GM23338 (cell line): ENCODE results near the gene CD300A.

ENCODE experiments used
- CREB1 ChIP-seq: fragments of 250-450 bp; sonication (Bioruptor Pico); IDR thresholded peaks from 2 replicates; pipeline ENCODE4 v1.5.0; 2020; ENCODE audit warnings: low read depth, mild to moderate bottlenecking, moderate library complexity
- EZH2 ChIP-seq: fragments of 200-600 bp; sonication (generic); IDR thresholded peaks from one replicate; pipeline ENCODE4 v1.8.0; 2017; ENCODE audit warnings: antibody characterized with exemption, mild to moderate bottlenecking, low read depth; ENCODE audit not compliant: unreplicated experiment
- EZH2phosphoT487 ChIP-seq: fragments of 200-600 bp; sonication (generic); IDR thresholded peaks from one replicate; pipeline ENCODE4 v1.8.1; 2018; ENCODE audit warnings: antibody characterized with exemption; ENCODE audit not compliant: unreplicated experiment
- JUNB ChIP-seq: IDR thresholded peaks from one replicate; pipeline ENCODE4 v1.6.1; 2016; ENCODE audit warnings: antibody characterized with exemption; ENCODE audit not compliant: unreplicated experiment
- NANOG ChIP-seq: IDR thresholded peaks from 2 replicates; pipeline ENCODE4 v1.6.1; 2016; ENCODE audit warnings: antibody characterized with exemption, borderline replicate concordance
- POLR2AphosphoS5 ChIP-seq: IDR thresholded peaks from 2 replicates; pipeline ENCODE4 v1.6.1; 2016; ENCODE audit warnings: antibody characterized with exemption, low read depth
- STAT1 ChIP-seq: IDR thresholded peaks from one replicate; pipeline ENCODE4 v1.6.1; 2016; ENCODE audit warnings: antibody characterized with exemption; ENCODE audit not compliant: unreplicated experiment
- ZNF331 ChIP-seq: fragments of 250-450 bp; sonication (Bioruptor Pico); IDR thresholded peaks from 2 replicates; pipeline ENCODE4 v1.5.0; 2020; ENCODE audit warnings: low read depth, mild to moderate bottlenecking, moderate library complexity
- TF ChIP-seq, protein P1 (sequence below), 2 experiments: fragments of 200-600 bp in 1 of 2; sonication (generic) in 1 of 2; conservative IDR thresholded peaks; 2 replicates each; pipeline versions ENCODE4 v1.5.1 to v1.6.1; 2016 to 2017; ENCODE audit warnings: antibody characterized with exemption in 2 of 2, low read depth in 2 of 2, mild to moderate bottlenecking in 2 of 2, moderate library complexity in 1 of 2
- TF ChIP-seq, protein P2 (sequence below): IDR thresholded peaks from 2 replicates; pipeline ENCODE4 v1.6.1; 2016; ENCODE audit warnings: antibody characterized with exemption
- TF ChIP-seq, protein P3 (sequence below): IDR thresholded peaks from one replicate; pipeline ENCODE4 v1.6.1; 2018; ENCODE audit warnings: antibody characterized with exemption; ENCODE audit not compliant: unreplicated experiment
- TF ChIP-seq, protein P4 (sequence below): fragments of 250-450 bp; sonication (Bioruptor Pico); IDR thresholded peaks from 2 replicates; pipeline ENCODE4 v1.5.0; 2020; ENCODE audit warnings: mild to moderate bottlenecking, moderate library complexity

DNA sequence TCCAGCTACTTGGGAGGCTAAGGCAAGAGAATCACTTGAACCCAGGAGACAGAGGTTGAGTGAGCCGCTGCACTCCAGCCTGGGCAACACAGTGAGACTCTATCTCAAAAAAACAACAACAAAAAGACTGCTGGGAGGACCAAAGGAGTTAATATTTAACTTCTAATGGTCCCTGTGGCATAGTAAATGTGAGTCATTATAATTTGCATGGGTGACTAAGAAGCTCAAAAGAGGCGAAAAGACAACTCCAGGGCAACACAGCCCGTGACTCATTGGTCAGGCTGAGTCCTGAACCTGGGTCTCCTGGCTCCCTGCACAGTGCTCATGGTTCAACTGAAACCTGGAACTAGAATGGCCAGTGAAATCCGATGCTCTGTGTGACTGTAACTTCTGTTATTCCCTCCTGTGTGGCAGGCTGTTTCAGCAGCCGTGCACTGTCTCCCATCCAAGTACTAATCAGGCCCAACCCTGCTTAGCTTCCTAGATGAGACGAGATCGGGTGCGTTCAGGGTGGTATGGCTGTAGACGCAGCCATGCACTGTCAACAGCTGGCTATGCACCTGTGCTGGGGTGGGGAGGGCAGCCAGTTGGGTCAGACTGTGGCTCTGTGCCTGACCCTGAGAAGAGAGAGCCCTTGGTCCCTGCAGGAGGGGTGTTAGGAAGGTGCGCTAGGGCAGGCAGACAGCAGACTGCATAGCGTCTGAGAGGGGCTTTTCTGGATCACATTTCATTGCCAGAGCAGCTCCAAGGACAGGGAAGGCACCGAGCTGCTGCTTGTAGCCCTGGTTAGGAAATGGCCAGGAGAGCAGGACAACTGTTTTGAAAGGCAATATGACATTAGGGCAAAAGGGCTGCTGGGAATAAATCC is 49.0 kb upstream of the CD300A start:
- TF ChIP-seq, protein P1, sequence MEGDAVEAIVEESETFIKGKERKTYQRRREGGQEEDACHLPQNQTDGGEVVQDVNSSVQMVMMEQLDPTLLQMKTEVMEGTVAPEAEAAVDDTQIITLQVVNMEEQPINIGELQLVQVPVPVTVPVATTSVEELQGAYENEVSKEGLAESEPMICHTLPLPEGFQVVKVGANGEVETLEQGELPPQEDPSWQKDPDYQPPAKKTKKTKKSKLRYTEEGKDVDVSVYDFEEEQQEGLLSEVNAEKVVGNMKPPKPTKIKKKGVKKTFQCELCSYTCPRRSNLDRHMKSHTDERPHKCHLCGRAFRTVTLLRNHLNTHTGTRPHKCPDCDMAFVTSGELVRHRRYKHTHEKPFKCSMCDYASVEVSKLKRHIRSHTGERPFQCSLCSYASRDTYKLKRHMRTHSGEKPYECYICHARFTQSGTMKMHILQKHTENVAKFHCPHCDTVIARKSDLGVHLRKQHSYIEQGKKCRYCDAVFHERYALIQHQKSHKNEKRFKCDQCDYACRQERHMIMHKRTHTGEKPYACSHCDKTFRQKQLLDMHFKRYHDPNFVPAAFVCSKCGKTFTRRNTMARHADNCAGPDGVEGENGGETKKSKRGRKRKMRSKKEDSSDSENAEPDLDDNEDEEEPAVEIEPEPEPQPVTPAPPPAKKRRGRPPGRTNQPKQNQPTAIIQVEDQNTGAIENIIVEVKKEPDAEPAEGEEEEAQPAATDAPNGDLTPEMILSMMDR (conservative IDR thresholded peaks at IDR 0.05; ENCODE audit: low read depth in 2 of 2) = no peak
- no peak for TF ChIP-seq EZH2
- no peak for TF ChIP-seq POLR2AphosphoS5
- TF ChIP-seq NANOG = no peak
- no peak for TF ChIP-seq CREB1
- TF ChIP-seq, protein P2, sequence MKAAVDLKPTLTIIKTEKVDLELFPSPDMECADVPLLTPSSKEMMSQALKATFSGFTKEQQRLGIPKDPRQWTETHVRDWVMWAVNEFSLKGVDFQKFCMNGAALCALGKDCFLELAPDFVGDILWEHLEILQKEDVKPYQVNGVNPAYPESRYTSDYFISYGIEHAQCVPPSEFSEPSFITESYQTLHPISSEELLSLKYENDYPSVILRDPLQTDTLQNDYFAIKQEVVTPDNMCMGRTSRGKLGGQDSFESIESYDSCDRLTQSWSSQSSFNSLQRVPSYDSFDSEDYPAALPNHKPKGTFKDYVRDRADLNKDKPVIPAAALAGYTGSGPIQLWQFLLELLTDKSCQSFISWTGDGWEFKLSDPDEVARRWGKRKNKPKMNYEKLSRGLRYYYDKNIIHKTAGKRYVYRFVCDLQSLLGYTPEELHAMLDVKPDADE = no peak
- no peak for TF ChIP-seq JUNB
- TF ChIP-seq, protein P3, sequence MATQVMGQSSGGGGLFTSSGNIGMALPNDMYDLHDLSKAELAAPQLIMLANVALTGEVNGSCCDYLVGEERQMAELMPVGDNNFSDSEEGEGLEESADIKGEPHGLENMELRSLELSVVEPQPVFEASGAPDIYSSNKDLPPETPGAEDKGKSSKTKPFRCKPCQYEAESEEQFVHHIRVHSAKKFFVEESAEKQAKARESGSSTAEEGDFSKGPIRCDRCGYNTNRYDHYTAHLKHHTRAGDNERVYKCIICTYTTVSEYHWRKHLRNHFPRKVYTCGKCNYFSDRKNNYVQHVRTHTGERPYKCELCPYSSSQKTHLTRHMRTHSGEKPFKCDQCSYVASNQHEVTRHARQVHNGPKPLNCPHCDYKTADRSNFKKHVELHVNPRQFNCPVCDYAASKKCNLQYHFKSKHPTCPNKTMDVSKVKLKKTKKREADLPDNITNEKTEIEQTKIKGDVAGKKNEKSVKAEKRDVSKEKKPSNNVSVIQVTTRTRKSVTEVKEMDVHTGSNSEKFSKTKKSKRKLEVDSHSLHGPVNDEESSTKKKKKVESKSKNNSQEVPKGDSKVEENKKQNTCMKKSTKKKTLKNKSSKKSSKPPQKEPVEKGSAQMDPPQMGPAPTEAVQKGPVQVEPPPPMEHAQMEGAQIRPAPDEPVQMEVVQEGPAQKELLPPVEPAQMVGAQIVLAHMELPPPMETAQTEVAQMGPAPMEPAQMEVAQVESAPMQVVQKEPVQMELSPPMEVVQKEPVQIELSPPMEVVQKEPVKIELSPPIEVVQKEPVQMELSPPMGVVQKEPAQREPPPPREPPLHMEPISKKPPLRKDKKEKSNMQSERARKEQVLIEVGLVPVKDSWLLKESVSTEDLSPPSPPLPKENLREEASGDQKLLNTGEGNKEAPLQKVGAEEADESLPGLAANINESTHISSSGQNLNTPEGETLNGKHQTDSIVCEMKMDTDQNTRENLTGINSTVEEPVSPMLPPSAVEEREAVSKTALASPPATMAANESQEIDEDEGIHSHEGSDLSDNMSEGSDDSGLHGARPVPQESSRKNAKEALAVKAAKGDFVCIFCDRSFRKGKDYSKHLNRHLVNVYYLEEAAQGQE = no peak
- no peak for TF ChIP-seq EZH2phosphoT487
- TF ChIP-seq, protein P4, sequence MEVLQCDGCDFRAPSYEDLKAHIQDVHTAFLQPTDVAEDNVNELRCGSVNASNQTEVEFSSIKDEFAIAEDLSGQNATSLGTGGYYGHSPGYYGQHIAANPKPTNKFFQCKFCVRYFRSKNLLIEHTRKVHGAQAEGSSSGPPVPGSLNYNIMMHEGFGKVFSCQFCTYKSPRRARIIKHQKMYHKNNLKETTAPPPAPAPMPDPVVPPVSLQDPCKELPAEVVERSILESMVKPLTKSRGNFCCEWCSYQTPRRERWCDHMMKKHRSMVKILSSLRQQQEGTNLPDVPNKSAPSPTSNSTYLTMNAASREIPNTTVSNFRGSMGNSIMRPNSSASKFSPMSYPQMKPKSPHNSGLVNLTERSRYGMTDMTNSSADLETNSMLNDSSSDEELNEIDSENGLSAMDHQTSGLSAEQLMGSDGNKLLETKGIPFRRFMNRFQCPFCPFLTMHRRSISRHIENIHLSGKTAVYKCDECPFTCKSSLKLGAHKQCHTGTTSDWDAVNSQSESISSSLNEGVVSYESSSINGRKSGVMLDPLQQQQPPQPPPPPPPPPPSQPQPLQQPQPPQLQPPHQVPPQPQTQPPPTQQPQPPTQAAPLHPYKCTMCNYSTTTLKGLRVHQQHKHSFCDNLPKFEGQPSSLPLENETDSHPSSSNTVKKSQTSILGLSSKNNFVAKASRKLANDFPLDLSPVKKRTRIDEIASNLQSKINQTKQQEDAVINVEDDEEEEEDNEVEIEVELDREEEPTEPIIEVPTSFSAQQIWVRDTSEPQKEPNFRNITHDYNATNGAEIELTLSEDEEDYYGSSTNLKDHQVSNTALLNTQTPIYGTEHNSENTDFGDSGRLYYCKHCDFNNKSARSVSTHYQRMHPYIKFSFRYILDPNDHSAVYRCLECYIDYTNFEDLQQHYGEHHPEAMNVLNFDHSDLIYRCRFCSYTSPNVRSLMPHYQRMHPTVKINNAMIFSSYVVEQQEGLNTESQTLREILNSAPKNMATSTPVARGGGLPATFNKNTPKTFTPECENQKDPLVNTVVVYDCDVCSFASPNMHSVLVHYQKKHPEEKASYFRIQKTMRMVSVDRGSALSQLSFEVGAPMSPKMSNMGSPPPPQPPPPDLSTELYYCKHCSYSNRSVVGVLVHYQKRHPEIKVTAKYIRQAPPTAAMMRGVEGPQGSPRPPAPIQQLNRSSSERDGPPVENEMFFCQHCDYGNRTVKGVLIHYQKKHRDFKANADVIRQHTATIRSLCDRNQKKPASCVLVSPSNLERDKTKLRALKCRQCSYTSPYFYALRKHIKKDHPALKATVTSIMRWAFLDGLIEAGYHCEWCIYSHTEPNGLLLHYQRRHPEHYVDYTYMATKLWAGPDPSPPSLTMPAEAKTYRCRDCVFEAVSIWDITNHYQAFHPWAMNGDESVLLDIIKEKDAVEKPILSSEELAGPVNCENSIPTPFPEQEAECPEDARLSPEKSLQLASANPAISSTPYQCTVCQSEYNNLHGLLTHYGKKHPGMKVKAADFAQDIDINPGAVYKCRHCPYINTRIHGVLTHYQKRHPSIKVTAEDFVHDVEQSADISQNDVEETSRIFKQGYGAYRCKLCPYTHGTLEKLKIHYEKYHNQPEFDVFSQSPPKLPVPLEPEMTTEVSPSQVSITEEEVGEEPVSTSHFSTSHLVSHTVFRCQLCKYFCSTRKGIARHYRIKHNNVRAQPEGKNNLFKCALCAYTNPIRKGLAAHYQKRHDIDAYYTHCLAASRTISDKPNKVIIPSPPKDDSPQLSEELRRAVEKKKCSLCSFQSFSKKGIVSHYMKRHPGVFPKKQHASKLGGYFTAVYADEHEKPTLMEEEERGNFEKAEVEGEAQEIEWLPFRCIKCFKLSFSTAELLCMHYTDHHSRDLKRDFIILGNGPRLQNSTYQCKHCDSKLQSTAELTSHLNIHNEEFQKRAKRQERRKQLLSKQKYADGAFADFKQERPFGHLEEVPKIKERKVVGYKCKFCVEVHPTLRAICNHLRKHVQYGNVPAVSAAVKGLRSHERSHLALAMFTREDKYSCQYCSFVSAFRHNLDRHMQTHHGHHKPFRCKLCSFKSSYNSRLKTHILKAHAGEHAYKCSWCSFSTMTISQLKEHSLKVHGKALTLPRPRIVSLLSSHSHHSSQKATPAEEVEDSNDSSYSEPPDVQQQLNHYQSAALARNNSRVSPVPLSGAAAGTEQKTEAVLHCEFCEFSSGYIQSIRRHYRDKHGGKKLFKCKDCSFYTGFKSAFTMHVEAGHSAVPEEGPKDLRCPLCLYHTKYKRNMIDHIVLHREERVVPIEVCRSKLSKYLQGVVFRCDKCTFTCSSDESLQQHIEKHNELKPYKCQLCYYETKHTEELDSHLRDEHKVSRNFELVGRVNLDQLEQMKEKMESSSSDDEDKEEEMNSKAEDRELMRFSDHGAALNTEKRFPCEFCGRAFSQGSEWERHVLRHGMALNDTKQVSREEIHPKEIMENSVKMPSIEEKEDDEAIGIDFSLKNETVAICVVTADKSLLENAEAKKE (CRISPR knock-in tag) = no peak
- TF ChIP-seq ZNF331 = no peak
- TF ChIP-seq STAT1 = no peak
